GM12873 (cell line): ENCODE measurements around the gene CD320.

Source experiments
- TF ChIP-seq, protein P1 (sequence below): IDR thresholded peaks from 2 replicates; pipeline ENCODE4 v1.5.1; 2012; ENCODE audit warnings: low read depth, mild to moderate bottlenecking, moderate library complexity, low read length, control low read depth; ENCODE audit not compliant: insufficient read depth; ENCODE audit errors: missing control alignments

The CD320 gene

DNA sequence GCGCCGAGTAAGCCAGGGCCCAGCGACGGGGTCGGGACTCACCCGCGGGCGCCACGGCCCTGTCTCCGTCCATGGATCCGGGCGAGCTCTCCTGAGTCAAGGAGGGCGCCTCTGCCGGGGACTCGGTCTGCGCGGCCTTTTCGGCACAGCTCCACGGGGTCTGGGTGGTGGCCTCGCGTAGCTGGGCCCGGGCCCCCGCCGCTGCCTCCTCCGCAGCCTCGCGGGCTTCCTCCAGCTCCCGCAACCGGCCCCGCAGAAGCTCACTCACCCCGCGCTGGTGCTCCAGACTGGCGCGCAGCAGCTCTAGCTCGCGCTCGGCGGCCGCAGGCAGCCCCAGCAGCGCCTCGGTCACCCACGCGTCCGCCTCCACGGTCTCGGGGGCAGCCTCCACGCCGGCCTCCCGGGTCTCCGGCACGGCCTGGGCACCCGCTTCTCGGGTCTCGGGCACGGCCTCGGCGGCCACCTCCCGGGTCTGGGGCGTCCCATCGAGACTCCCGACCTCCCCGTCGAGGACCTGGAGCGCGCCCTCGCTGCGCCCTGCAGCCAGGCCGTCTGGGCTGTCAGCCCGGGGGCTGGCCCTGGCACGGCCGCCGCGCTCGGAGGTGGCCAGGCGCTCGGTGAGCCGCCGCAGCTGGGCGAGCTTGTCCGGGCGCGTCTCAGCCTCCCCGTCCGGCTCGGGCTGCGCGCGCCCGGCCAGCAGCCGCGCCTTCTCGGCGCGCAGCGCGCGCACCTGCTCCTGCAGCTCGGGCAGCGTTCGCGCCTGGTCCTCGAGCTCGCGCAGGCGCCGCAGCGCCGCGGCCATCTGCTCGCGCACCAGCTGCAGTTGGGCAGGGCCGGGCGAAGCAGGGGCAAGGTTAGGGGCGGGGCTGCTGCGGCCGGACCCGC lies 26.5 kb upstream of the CD320 start:
- TF ChIP-seq, protein P1, sequence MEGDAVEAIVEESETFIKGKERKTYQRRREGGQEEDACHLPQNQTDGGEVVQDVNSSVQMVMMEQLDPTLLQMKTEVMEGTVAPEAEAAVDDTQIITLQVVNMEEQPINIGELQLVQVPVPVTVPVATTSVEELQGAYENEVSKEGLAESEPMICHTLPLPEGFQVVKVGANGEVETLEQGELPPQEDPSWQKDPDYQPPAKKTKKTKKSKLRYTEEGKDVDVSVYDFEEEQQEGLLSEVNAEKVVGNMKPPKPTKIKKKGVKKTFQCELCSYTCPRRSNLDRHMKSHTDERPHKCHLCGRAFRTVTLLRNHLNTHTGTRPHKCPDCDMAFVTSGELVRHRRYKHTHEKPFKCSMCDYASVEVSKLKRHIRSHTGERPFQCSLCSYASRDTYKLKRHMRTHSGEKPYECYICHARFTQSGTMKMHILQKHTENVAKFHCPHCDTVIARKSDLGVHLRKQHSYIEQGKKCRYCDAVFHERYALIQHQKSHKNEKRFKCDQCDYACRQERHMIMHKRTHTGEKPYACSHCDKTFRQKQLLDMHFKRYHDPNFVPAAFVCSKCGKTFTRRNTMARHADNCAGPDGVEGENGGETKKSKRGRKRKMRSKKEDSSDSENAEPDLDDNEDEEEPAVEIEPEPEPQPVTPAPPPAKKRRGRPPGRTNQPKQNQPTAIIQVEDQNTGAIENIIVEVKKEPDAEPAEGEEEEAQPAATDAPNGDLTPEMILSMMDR, result no peak

DNA sequence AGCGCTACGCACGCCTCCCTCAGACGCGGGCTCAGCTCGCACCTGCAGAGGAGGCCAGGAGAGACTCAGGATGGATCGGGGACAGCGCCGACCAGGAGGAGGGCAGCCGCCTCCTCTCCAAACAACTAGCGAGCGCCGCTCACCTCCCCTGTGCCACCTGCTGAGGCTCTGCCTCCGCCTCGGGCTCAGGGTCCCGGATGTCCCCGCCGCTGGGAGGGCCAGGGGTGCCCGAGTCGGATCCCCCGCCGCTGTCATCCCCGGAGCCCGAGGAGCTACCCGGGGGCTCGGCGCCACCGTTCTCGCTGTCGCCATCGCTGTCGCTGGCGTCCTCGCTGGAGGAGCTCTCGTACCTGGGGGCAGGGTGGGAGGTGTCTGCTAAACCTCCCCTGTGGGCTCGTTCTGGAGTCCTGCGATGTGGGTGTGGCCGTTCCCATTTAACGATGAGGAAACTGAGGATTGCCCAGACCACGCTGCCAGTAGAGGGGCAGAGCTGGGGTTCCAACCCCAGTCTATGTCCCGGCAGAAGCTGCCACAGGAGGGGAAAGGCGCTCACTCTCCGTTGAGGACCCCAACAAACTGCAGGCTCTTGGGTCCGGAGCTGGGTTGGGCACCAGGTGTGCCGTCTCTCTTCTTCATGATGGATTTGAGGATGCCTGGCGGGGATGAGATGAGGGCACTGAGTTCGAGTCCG lies 25.8 kb upstream of the CD320 start:
- TF ChIP-seq, protein P1, result no peak

DNA sequence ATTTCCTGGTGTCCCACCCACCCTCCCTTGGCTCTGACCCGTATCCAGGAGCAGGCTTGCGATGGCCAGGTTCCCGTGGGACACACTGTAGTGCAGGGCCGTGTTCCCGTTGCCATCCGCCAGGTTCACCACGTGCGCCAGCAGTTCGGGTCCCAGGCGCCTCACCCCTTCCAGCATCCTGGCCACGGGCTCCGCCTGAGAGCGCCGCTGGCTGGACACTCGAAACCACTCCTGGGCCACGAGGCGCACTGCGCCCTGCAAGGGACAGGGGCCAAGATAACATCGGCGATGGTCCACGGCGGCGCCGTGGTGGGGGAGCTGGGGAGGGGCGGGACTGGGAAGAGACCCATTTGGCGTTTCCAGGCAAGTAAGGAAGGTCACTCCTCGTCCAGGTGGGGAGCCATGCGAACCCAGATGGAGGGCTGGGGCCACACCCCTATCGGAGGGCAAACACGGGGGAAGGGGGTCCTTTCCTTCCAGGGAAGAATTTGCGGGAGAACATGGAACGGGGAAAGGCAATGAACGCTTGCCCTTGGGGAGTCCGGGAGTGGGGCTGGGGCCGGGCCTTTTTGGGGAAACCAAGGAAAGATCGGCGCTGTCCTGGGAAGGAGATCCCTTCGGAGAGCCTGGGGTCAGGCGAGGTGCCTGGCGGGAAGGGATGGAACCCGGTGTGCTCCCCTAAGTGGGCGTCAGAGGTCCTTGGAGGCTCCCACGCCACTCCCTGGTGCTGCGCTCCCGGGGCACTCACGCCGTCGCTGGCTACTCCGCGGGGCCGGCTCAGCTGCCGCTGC lies 25.0 kb upstream of the CD320 start:
- TF ChIP-seq, protein P1, result no peak

DNA sequence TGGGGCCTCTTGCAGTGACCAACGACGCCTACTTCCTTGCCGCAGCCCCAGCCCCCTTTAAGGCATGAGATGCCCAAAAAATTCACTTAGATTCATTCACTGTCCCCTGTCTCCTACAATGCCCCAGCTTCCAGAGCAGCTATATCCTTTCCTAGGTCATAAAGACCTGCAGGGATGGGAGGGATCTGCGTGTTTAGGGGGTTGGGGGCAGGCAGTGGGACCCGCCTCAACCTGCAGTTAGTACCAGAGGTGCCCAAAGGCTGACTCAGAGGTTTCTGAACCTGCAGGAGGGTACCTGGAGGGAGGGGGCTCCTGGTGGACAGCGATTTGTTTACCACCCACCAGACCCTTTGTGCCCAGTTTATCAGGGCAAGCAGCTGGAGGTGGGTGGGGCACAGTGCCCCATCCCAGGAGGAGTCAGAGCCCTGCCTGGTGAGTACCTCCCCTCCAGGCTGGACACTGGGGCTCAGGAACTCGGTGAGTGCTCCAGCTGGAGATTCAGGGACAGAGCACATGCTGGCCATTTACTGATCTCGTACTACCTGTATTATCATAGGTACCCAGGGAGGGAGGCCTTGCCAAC lies 23.2 kb upstream of the CD320 start:
- TF ChIP-seq, protein P1, result no peak

DNA sequence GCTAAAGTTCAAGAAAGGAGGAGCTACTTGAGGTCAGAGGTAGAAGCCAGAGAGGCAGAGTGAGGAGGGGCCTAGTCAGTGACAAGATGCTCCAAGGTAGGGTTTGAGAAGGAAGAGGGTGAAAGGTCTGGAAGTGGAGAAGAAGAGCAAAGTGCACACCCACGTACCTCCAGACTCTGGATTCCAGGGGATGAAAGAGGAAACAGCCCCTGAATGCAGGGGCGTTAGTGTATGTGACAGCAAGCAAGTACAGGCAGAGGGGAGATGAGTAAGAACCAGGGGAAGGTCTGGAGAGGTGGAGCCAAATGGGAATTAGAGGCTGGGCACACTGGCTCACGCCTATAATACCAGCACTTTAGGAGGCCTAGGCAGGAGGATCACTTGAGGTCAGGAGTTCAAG lies 21.8 kb upstream of the CD320 start:
- TF ChIP-seq, protein P1, result no peak

DNA sequence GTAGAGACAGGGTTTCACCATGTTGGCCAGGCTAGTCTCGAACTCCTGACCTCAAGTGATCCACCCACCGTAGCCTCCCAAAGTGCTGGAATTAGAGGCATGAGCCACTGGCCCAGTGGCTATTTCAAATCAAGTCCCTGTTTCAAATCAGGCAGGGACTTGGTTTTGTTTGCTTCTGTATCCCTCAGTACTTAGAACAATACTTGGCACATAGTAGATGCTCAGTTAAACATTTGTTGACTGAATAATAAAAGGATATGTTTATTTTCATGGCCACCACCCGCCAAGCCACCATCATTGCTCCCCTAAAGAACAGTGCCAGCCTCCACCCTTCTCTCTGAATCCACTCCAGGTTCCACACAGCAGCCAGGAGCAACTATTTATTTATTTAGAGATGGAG lies 17.3 kb upstream of the CD320 start:
- TF ChIP-seq, protein P1, result no peak
